HG03442 (cell line): ENCODE measurements around the gene TMED4.
"Not testable (repeated sequence)": the region's sequence is repeated elsewhere in the genome, so short reads cannot be mapped to it uniquely, and the experiment has no call there.

Source experiments
- ATAC-seq: cut with Tn5 transposase; IDR thresholded peaks from one replicate; pipeline ENCODE4 v1.9.1; 2021; ENCODE audit warnings: mild to moderate bottlenecking, moderate library complexity; ENCODE audit not compliant: unreplicated experiment

TMED4 gene

GRCh38 chr7:44607141-44608068, 25.4 kb upstream of the TMED4 start:
- ATAC-seq, result no peak

GRCh38 chr7:44606341-44607140, 24.5 kb upstream of the TMED4 start, which contains the start of gene OGDH:
Gene OGDH (plus strand): TSS chr7:44606627. CDS start chr7:44624344, 17,717 bp downstream.
- ATAC-seq, result peak; percentile 93

- ATAC-seq, result no peak
Observed at GRCh38 chr7:44604941-44605340, 22.9 kb upstream of the TMED4 start.

- no peak for ATAC-seq
Observed at GRCh38 chr7:44603193-44603592, 21.2 kb upstream of the TMED4 start.

- ATAC-seq, result no peak
Observed at GRCh38 chr7:44602576-44602910, 20.5 kb upstream of the TMED4 start.

- ATAC-seq, result no peak
Observed at GRCh38 chr7:44599222-44599621, 17.2 kb upstream of the TMED4 start.

- not testable (repeated sequence) for ATAC-seq
Observed at GRCh38 chr7:44597181-44597580, 15.2 kb upstream of the TMED4 start.

GRCh38 chr7:44595934-44596635, 14.1 kb upstream of the TMED4 start:
- ATAC-seq, result no peak

GRCh38 chr7:44590910-44591309, 8.9 kb upstream of the TMED4 start:
- ATAC-seq, result no peak

- ATAC-seq, result no peak
Observed at GRCh38 chr7:44587843-44588711, 6.0 kb upstream of the TMED4 start.

- no peak for ATAC-seq
Observed at GRCh38 chr7:44583146-44583865, 1.3 kb upstream of the TMED4 start.

GRCh38 chr7:44580945-44581878, 819 bp downstream of the TMED4 start:
- ATAC-seq, result peak; percentile 26

GRCh38 chr7:44576228-44576627, 5.8 kb downstream of the TMED4 start:
- ATAC-seq, result no peak

GRCh38 chr7:44575054-44575453, 7.0 kb downstream of the TMED4 start:
- no peak for ATAC-seq

GRCh38 chr7:44574287-44574872, 7.7 kb downstream of the TMED4 start:
- ATAC-seq, result no peak

GRCh38 chr7:44573464-44574286, 8.4 kb downstream of the TMED4 start, which contains the start of gene DDX56:
Gene DDX56 (minus strand): TSS chr7:44573908. CDS start chr7:44573895, 13 bp downstream.
- ATAC-seq, result peak; percentile 90

- no peak for ATAC-seq
Observed at GRCh38 chr7:44572771-44573170, 9.3 kb downstream of the TMED4 start.
